GM21360 (cell line): Measurements from ENCODE around the gene FAM89A.
A peak's percentile ranks its signal among the peaks of the same experiment; 100 is the strongest.
"Not testable (repeated sequence)": the region's sequence is repeated elsewhere in the genome, so short reads cannot be mapped to it uniquely, and the experiment has no call there.

ENCODE experiments used
- ATAC-seq: cut with Tn5 transposase; IDR thresholded peaks from one replicate; pipeline ENCODE4 v1.9.1; 2021; ENCODE audit warnings: mild to moderate bottlenecking, moderate library complexity; ENCODE audit not compliant: unreplicated experiment

Gene FAM89A

GRCh38 chr1:231058416-231059109 is 18.5 kb upstream of the FAM89A start:
- ATAC-seq, result no peak

- ATAC-seq, result no peak
Observed at GRCh38 chr1:231057410-231057809, 17.4 kb upstream of the FAM89A start.

- no peak for ATAC-seq
Observed at GRCh38 chr1:231055271-231055670, 15.2 kb upstream of the FAM89A start.

- no peak for ATAC-seq
Observed at GRCh38 chr1:231053493-231054162, 13.6 kb upstream of the FAM89A start.

- ATAC-seq, result no peak
Observed at GRCh38 chr1:231052777-231053176, 12.7 kb upstream of the FAM89A start.

- not testable (repeated sequence) for ATAC-seq
Observed at GRCh38 chr1:231050932-231051331, 10.9 kb upstream of the FAM89A start.

- ATAC-seq, result no peak
Observed at GRCh38 chr1:231050395-231050794, 10.3 kb upstream of the FAM89A start.

- no peak for ATAC-seq
Observed at GRCh38 chr1:231049121-231049979, 9.3 kb upstream of the FAM89A start.

- not testable (repeated sequence) for ATAC-seq
Observed at GRCh38 chr1:231048419-231048818, 8.4 kb upstream of the FAM89A start.

- ATAC-seq, result not testable (repeated sequence)
Observed at GRCh38 chr1:231047529-231047928, 7.5 kb upstream of the FAM89A start.

- ATAC-seq, result no peak
Observed at GRCh38 chr1:231046730-231047395, 6.8 kb upstream of the FAM89A start.

GRCh38 chr1:231045921-231046729 is 6.1 kb upstream of the FAM89A start:
- ATAC-seq, result not testable (repeated sequence)

- ATAC-seq, result no peak
Observed at GRCh38 chr1:231045286-231045685, 5.2 kb upstream of the FAM89A start.

GRCh38 chr1:231044588-231044987 is 4.5 kb upstream of the FAM89A start:
- ATAC-seq, result no peak

GRCh38 chr1:231041719-231042261 is 1.7 kb upstream of the FAM89A start:
- ATAC-seq, result no peak

GRCh38 chr1:231040800-231041718 is 1.0 kb upstream of the FAM89A start:
- ATAC-seq, result no peak

GRCh38 chr1:231039161-231040018 is 664 bp downstream of the FAM89A start:
- ATAC-seq, result peak; percentile 40
